CD4-positive, alpha-beta T cell treated with Interleukin-12 subunit alpha and Interleukin-12 subunit beta, for 1 hour (primary cell): ENCODE results near the gene KCNN2.
A peak's percentile ranks its signal among the peaks of the same experiment; 100 is the strongest.
"Not testable (repeated sequence)": the region's sequence is repeated elsewhere in the genome, so short reads cannot be mapped to it uniquely, and the experiment has no call there.

Experiments used
- DNase-seq: peaks from one replicate; pipeline ENCODE4 v3.0.0-alpha.2; 2020

KCNN2 gene

GRCh38 chr5:114427204-114427603 is 65.3 kb downstream of the KCNN2 start:
- no peak for DNase-seq

DNA sequence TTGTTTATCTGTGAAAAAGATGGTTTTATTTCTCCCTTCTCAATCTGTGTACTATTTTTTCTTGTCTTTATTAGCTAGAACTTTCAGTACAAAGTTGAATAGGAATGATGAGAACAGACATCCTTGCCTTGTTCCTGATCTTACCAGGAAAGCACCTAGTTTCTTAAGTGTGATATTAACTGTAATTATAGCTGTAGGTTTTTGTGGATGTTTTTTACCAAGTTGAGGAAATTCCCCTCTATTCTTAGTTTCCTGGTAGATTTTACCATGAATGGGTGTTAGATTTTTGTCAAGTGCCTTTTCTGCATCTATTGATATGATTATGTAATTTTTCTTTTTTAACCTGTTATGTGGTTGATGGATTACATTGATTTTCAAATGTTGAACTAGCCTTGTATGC is 68.7 kb downstream of the KCNN2 start:
- DNase-seq = no peak

DNA sequence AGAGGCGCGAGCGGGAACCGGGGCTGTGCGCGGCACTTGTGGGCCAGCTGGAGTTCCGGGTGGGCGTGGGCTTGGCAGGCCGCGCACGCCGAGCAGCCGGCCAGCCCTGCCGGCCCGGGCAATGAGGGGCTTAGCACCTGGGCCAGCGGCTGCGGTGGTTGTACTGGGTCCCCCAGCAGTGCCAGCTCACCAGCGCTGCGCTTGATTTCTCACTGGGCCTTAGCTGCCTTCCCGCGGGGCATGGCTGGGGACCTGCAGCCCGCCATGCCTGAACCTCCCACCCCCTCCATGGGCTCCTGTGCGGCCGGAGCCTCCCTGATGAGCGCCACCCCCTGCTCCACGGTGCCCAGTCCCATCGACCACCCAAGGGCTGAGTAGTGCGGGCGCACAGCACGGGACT is 70.8 kb downstream of the KCNN2 start:
- DNase-seq = not testable (repeated sequence)

DNA sequence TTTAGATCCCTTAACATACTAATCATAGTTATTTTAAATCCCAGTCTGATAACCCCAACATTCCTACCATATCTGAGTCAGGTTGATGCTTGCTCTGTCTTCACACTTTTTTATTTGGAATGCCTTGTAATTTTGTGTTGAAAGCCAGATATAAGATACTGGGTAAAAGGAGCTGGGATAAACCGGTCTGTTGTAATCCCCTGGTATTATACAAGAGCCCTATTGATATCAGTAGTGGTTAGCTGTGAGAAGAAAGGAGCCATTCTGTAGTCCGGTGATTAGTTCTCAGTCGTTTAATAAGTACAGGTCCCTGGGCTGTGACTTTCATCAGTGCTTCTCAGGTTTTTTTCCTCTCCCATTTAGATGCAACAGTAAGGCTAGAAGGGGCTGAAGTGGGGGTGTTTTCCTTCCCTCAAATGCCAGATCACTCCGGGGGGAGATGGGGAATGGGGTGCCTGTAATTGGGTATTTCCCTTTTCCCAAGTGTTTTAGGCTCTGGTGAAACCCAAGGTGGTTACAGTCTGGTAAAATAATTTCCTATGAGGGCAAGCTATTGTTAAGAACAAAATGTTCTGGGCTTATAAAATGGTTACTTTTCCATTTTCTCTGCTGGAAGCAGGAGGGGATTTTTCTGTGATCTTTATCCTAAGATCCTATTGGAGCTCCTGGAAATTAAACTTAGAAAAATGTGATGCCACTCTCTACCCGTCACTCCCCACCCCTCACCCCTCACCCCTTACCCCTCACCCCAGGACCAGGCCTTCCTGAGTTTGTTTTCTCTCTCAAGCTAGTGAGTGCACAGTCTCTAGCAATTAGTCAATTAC is 72.7 kb downstream of the KCNN2 start:
- no peak for DNase-seq

DNA sequence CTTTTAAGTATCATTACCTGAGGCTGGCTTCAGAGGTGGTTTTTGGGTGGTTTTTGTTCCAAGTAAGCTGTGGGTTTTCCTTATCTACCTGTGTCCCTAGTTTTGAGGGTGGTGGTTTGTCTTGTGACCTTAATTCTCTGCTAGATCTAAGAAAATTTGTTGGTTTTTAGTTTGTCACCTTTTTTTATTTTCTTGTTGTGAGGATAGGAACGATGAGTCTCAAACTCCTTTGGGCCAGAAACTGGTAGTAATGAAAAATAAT is 73.3 kb downstream of the KCNN2 start:
- DNase-seq = no peak

DNA sequence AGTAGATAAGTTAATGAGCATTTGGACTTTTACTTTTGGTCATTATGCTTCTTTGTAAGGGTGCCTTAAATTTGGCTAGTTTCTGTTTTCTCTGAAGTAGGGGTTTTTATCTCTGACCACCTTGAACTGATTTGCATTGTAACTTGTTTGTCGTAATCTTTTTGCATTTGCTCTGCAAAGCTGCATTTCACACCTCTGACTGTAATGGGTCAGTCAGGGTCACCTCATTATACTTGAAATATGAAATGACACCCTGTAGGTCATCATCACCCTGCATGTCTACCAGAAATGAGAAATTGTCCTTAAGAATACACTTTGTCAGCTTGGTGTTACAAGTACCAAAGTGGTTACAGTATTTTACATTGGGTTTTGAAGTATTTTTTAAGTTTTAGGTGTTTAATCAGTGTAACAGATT is 74.0 kb downstream of the KCNN2 start:
- no peak for DNase-seq

GRCh38 chr5:114437936-114438335 is 76.1 kb downstream of the KCNN2 start:
- no peak for DNase-seq

DNA sequence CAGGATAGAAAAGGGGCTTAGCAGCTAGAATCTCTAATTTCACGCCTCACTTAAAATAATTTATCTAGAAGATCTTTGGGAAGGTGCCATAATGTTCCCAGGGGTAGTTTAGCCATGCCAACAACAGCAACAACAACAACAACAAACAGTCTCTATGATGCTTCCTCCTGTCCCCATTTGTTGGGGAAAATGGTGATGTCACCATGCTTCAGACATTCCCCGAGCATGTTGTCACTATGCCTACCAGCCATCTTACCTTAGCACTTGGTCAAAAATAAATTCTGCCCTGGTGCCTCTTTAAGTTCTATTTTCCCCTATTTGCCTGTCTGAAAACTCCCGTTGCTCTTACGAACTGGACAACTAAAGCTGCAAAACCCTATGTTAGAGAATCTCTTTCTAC is 76.6 kb downstream of the KCNN2 start:
- no peak for DNase-seq

GRCh38 chr5:114447084-114447773 is 85.4 kb downstream of the KCNN2 start:
- no peak for DNase-seq

GRCh38 chr5:114448481-114448880 is 86.6 kb downstream of the KCNN2 start:
- no peak for DNase-seq

DNA sequence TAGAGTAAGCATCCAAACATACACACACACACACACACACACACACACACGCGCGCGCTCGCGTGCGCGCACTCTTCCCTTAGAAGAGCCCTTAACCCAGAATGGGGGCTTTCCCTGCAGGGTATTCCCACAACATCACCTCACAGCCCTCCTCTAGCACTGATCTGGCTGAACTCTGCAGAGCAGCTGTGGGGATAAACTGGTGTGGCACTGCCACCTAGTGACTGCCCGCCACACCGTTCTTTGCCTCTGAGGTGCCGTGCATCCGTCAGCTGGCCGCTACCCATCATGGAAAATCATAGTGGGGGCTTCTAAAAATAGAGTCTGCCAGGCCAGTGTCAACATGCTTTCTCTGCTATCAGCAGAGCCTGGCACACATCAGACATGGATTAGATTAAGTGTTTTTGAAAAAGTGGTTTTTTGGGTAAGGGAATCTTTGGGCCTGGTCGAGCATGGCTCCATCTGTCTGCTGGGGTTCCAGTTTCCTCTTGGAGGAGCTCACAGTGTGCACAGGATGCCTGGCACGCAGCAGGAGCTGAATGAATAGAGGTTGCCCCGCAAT is 88.1 kb downstream of the KCNN2 start:
- peak; percentile 33 for DNase-seq

DNA sequence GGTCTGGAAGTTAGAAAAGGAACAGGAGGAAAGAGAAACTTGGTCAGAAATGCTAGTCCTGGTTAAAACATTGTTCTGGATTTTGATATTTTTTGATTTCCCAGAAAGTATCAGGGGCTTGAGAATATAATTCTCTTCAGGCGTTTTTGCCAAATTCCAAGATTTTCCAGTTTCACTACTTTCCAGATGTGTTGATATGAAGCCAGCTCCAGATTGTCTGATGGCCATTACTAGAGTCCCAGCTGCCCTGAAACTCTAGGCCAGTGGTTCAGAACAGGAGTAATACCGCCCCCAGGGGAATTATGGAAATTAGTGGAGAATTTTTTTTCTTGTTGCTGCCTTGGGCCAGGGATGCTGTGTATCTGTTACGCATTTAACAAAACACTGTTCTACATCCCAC is 88.6 kb downstream of the KCNN2 start:
- no peak for DNase-seq

DNA sequence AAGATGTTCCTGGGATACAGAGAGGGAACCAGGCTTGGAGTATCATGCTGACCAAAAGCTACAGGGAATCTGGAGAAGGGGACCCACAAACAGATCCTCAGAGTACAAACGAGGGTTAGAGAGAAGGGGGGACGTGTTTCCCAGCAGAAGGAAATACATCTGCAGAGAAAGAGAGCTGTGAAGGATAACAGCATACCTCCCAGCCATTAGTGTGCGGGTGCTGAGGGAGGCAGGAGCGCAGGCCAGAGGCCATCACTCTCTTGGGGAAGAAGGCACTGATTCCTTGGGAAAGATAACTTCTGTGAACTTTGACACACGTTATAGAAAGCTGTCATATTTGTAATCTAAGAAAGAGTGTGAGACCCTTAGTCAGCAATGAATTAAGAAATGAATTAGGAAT is 96.9 kb downstream of the KCNN2 start:
- no peak for DNase-seq

GRCh38 chr5:114467171-114467570 is 105.3 kb downstream of the KCNN2 start:
- no peak for DNase-seq

GRCh38 chr5:114467729-114468128 is 105.9 kb downstream of the KCNN2 start:
- no peak for DNase-seq

GRCh38 chr5:114469372-114469771 is 107.5 kb downstream of the KCNN2 start:
- no peak for DNase-seq

DNA sequence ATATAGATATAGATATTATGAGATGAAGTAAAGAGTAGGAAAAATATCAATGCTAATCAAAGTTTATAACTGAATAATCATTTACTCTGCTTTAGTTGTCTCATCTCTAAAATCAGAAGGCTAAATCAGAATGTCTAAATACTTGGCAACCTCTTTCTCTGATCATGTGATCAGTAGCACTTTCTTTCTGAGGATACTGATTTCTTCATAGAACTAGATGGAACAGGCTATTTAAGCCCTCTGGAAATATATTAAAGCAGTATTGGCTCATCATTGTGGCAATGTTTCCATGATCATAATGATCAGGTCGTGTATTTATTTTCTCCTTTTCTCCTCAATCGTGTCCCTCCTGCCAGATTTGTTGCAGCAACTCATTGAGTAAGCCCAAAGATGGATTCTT is 109.7 kb downstream of the KCNN2 start:
- DNase-seq = no peak

DNA sequence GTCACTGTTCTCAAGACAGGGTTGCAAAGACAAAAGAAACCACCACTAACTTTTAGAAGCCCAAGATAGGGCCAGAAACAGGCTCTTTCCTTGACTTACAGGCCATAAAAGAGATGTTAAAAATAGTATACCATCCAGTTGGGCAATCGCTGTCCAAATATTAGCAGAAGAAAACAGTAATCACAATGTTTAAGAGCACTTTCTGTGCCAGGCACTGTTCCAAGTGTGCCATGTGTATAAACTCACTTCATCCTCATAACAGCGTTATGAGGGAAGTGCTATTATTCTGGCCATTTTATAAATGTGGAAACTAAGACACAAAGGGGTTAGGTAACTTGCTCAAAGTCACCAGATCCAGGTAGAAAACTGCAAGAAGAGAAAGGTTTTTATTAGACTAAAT is 111.7 kb downstream of the KCNN2 start:
- DNase-seq = no peak

DNA sequence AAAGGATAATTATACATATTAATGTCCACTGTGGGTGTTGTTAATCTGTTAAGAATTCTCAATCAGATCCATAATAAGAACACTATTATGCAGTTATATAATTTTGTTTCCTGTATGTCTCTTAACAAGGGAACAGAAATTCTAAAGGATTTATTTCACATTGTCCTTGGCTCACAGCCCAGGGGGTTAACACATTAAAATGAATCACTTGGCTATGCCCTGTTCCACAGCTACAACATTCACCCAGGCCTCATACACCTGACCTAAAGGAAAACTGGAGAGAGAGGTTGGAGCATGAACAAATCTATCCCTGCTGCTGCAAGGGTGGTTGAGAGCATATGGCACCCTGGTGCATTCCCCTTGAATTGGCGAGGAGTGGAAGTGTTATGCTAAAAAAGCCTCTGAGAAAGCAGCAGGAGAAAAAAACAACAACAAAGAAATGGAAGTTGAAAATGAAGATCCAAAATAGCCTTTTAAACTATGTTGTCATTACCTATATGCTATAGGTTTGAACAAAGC is 116.0 kb downstream of the KCNN2 start:
- no peak for DNase-seq

DNA sequence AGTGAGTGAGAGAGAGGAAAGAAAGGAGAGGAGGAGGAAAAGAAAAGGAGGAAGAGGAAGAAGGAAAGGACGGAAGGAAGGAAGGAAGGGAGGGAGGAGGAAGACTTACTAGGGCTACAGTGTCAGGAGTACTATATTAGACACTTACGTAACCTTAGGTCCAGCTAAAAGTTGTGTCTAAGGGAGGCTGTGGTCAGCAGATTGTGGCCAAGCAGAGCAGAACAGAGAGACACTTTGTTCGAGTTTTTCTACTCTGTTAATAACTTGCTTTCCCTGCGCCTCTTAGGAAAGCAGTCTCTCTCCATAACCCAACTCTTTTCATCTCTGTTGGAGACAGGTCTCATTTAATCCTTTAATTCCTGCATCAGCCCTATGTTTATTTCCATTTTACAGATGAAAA is 138.9 kb downstream of the KCNN2 start:
- DNase-seq = no peak

GRCh38 chr5:114504560-114504959 is 142.7 kb downstream of the KCNN2 start:
- DNase-seq = no peak

DNA sequence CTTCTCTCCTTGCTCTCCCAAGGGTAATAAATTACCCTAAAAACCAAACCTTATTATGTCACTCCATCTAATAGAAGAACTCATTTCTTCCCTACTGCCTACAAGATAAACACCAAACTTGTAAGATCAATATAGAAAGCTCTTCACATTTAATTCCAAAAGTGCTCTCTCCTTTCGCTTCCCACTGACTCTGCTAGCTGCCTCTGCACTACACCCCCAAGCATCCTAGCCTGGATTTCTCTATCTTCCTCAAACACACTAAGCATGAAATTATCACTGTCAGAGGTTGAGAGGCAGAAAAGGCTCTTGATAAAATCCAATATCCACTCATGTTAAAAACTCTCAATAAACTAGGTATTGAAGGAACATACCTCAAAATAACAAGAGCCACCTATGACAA is 162.4 kb downstream of the KCNN2 start:
- no peak for DNase-seq

DNA sequence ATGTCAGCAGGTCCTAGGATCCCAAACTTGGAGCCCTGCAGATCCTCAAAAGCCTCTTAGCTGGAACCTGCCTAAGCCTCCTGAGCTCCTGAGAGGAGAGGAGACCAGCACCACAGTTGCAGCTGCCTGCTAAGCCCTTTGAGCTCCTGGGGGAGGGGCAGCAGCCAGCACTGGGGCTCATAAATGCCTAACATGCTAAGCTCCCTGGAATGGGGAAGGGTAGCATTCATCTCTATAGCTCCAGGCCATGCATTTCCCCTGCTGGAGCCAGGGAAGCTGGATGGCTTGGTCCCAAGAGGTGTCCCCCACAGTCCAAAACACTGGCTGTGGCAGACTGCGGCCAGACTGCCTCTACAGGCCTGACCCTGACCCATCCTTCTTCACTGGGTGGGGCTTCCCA is 182.7 kb downstream of the KCNN2 start:
- no peak for DNase-seq
